HepG2 (cell line): ENCODE measurements around the gene TBC1D14. TPM values are rescaled to one million over a fixed set of nuclear protein-coding genes. Genes with fewer than 3 reads are reported as not detected.

Source experiments
- BRF2 ChIP-seq: sonication (generic); formaldehyde crosslinking; IDR thresholded peaks from 2 replicates; pipeline ENCODE4 v1.8.1; 2022; ENCODE audit warnings: mild to moderate bottlenecking, missing genetic modification reagents
- DDIT3 ChIP-seq: sonication (generic); formaldehyde crosslinking; IDR thresholded peaks from 2 replicates; pipeline ENCODE4 v1.4.0; 2020; ENCODE audit warnings: mild to moderate bottlenecking, missing genetic modification reagents
- DPF2 ChIP-seq: sonication (generic); formaldehyde crosslinking; IDR thresholded peaks from 2 replicates; pipeline ENCODE4 v1.4.0; 2020; ENCODE audit warnings: mild to moderate bottlenecking, low read depth, missing genetic modification reagents, borderline replicate concordance
- FOXJ3 ChIP-seq: sonication (generic); formaldehyde crosslinking; IDR thresholded peaks from 2 replicates; pipeline ENCODE4 v1.4.0; 2020; ENCODE audit warnings: missing genetic modification reagents, mild to moderate bottlenecking, borderline replicate concordance
- GATAD1 ChIP-seq: IDR thresholded peaks from 2 replicates; pipeline ENCODE4 v1.6.1; 2016; ENCODE audit warnings: missing genetic modification reagents, missing compliant biosample characterization
- HIC2 ChIP-seq: sonication (generic); formaldehyde crosslinking; IDR thresholded peaks from 2 replicates; pipeline ENCODE4 v1.9.0; 2022; ENCODE audit warnings: low read depth, missing genetic modification reagents
- KDM4B ChIP-seq: sonication (generic); formaldehyde crosslinking; IDR thresholded peaks from 2 replicates; pipeline ENCODE4 v1.4.0; 2020; ENCODE audit warnings: missing genetic modification reagents
- LCORL ChIP-seq, 2 experiments: fragments of 450-650 bp in 1 of 2; sonication (generic) in 1 of 2; formaldehyde crosslinking in 1 of 2; IDR thresholded peaks; 2 replicates each; pipeline versions ENCODE4 v1.5.0 to v1.6.1; 2017 to 2020; ENCODE audit warnings: antibody characterized with exemption in 1 of 2, missing genetic modification reagents in 1 of 2
- NFE2L1 ChIP-seq: sonication (generic); formaldehyde crosslinking; IDR thresholded peaks from 2 replicates; pipeline ENCODE4 v1.4.0; 2020; ENCODE audit warnings: missing genetic modification reagents, mild to moderate bottlenecking, borderline replicate concordance
- RCOR2 ChIP-seq: IDR thresholded peaks from 2 replicates; pipeline ENCODE4 v1.6.1; 2016; ENCODE audit warnings: missing biosample characterization, missing genetic modification reagents
- RFXAP ChIP-seq: sonication (generic); formaldehyde crosslinking; IDR thresholded peaks from 2 replicates; pipeline ENCODE4 v1.4.0; 2020; ENCODE audit warnings: missing genetic modification reagents, borderline replicate concordance
- RXRA ChIP-seq: sonication (generic); formaldehyde crosslinking; IDR thresholded peaks from 2 replicates; pipeline ENCODE4 v1.5.1; 2020; ENCODE audit warnings: missing genetic modification reagents
- SAP130 ChIP-seq: IDR thresholded peaks from 2 replicates; pipeline ENCODE4 v1.6.1; 2016; ENCODE audit warnings: low read depth
- TAF15 ChIP-seq: fragments of 200-400 bp; formaldehyde crosslinking; IDR thresholded peaks from one replicate; pipeline ENCODE4 v1.6.1; 2018; ENCODE audit warnings: mild to moderate bottlenecking, low read depth, low read length; ENCODE audit not compliant: poor library complexity, severe bottlenecking
- TFE3 ChIP-seq: IDR thresholded peaks from 2 replicates; pipeline ENCODE4 v1.6.1; 2016
- YEATS4 ChIP-seq: sonication (generic); formaldehyde crosslinking; IDR thresholded peaks from 2 replicates; pipeline ENCODE4 v1.4.0; 2020; ENCODE audit warnings: missing genetic modification reagents, borderline replicate concordance
- ZBTB37 ChIP-seq: sonication (generic); formaldehyde crosslinking; IDR thresholded peaks from 2 replicates; pipeline ENCODE4 v1.4.0; 2020; ENCODE audit warnings: mild to moderate bottlenecking, missing genetic modification reagents
- ZNF343 ChIP-seq: sonication (generic); formaldehyde crosslinking; IDR thresholded peaks from 2 replicates; pipeline ENCODE4 v1.4.0; 2020; ENCODE audit warnings: mild to moderate bottlenecking, missing genetic modification reagents
- ZNF556 ChIP-seq: sonication (generic); formaldehyde crosslinking; IDR thresholded peaks from 2 replicates; pipeline ENCODE4 v1.4.0; 2020; ENCODE audit warnings: mild to moderate bottlenecking, missing genetic modification reagents, borderline replicate concordance
- ZNF567 ChIP-seq: sonication (generic); formaldehyde crosslinking; IDR thresholded peaks from 2 replicates; pipeline ENCODE4 v1.8.1; 2023; ENCODE audit warnings: mild to moderate bottlenecking, missing genetic modification reagents, borderline replicate concordance
- ZNF782 ChIP-seq: sonication (generic); formaldehyde crosslinking; IDR thresholded peaks from 2 replicates; pipeline ENCODE4 v1.4.0; 2020; ENCODE audit warnings: missing genetic modification reagents, mild to moderate bottlenecking, borderline replicate concordance
- ZSCAN31 ChIP-seq: sonication (generic); formaldehyde crosslinking; IDR thresholded peaks from 2 replicates; pipeline ENCODE4 v1.5.0; 2020; ENCODE audit warnings: low read depth, mild to moderate bottlenecking, missing genetic modification reagents
- polyA plus RNA-seq, 8 experiments: library from polyadenylated mRNA; depleted of rRNA in 3 of 8; stranded (reverse) in 7 of 8; unstranded in 1 of 8; fragments of >200 nt; fragmentation: Illumina TruSeq in 4 of 8; extraction: Trizol in 4 of 8; gene quantifications; 2 replicates each; pipeline versions ENCODE4 v1.2.1 to v1.2.3, GENCODE V29; 2011 to 2016; ENCODE audit warnings: low read depth in 4 of 8, missing spikeins in 1 of 8, mixed read lengths in 1 of 8; ENCODE audit not compliant: insufficient read depth in 1 of 8
- total RNA-seq, 5 experiments: library from RNA; depleted of rRNA; stranded (reverse); fragments of >200 nt; fragmentation: Illumina TruSeq; extraction: Trizol; gene quantifications; 2 replicates each; pipeline ENCODE4 v1.2.3, GENCODE V29; 2016; ENCODE audit warnings: low read depth in 1 of 5

Gene TBC1D14
- total and polyA plus RNA-seq, 2 of the 13 experiments (the other 11 are each of a cell fraction or from before 2014, with no cell fraction given) = 29.5 to 46.5 TPM

GRCh38 chr4:7034262-7035081, 124.8 kb downstream of the TBC1D14 start (continued):
- TF ChIP-seq TFE3 (CRISPR knock-in tag) = peak; percentile 19; the same call in 1 of the 2 replicates
- peak; percentile 75 for TF ChIP-seq RXRA (CRISPR knock-in tag)
- peak; percentile 76 for TF ChIP-seq ZNF782 (CRISPR knock-in tag)
- 0 out of 2 replicates have a peak, but pooled peaks have one; percentile 33 for TF ChIP-seq KDM4B (CRISPR knock-in tag)
- TF ChIP-seq ZNF556 = peak; percentile 67; the same call in 1 of the 2 replicates
- peak; percentile 57; the same call in 1 of the 2 replicates for TF ChIP-seq DPF2 (CRISPR knock-in tag)
- TF ChIP-seq GATAD1 (CRISPR knock-in tag) = peak; percentile 67
- peak; percentile 83 for TF ChIP-seq SAP130 (CRISPR knock-in tag)
- 0 out of 2 replicates have a peak, but pooled peaks have one; percentile 53 for TF ChIP-seq YEATS4 (CRISPR knock-in tag)
- TF ChIP-seq LCORL (IDR thresholded peaks at IDR 0.05) = no peak
- peak; percentile 48; the same call in 1 of the 2 replicates for TF ChIP-seq LCORL (CRISPR knock-in tag; IDR thresholded peaks at IDR 0.05)
- TF ChIP-seq HIC2 (CRISPR knock-in tag) = peak; percentile 51; the same call in 1 of the 2 replicates
- peak; percentile 60 for TF ChIP-seq TAF15
- TF ChIP-seq BRF2 (CRISPR knock-in tag) = 0 out of 2 replicates have a peak, but pooled peaks have one; percentile 41
- no peak for TF ChIP-seq DDIT3 (CRISPR knock-in tag)
- TF ChIP-seq ZNF567 (CRISPR knock-in tag) = 0 out of 2 replicates have a peak, but pooled peaks have one; percentile 34
- TF ChIP-seq ZSCAN31 = peak; percentile 83; the same call in 1 of the 2 replicates
- TF ChIP-seq ZNF343 (CRISPR knock-in tag) = peak; percentile 90; the same call in 1 of the 2 replicates
- TF ChIP-seq RCOR2 = no peak
- peak; percentile 61; the same call in 1 of the 2 replicates for TF ChIP-seq RFXAP (CRISPR knock-in tag)
- TF ChIP-seq ZBTB37 (CRISPR knock-in tag) = no peak
- no peak for TF ChIP-seq NFE2L1
- TF ChIP-seq FOXJ3 (CRISPR knock-in tag) = peak; percentile 63; the same call in 1 of the 2 replicates
